IPS DF 6.9 (cell line): ENCODE results near the gene APOBEC3A.
"Not testable (repeated sequence)": the region's sequence is repeated elsewhere in the genome, so short reads cannot be mapped to it uniquely, and the experiment has no call there.

Experiments
- DNase-seq: peaks from one replicate; pipeline ENCODE4 v3.0.0-alpha.2; 2013; ENCODE audit warnings: low read depth, low spot score
- H3K27ac ChIP-seq: one replicate; pipeline ENCODE4 v1.5.1; 2013; ENCODE audit warnings: low read length, control low read depth
- H3K27me3 ChIP-seq: 2 replicates; pipeline ENCODE4 v1.6.1; 2013; ENCODE audit warnings: mild to moderate bottlenecking, low read length; ENCODE audit not compliant: control insufficient read depth, insufficient read depth
- H3K36me3 ChIP-seq: 2 replicates; pipeline ENCODE4 v1.6.1; 2013; ENCODE audit warnings: low read length; ENCODE audit not compliant: control insufficient read depth, insufficient read depth
- H3K4me1 ChIP-seq: 2 replicates; pipeline ENCODE4 v1.6.1; 2013; ENCODE audit warnings: low read length; ENCODE audit not compliant: control insufficient read depth, insufficient read depth
- H3K4me3 ChIP-seq: 2 replicates; pipeline ENCODE4 v1.5.1; 2013; ENCODE audit warnings: mild to moderate bottlenecking, low read length
- H3K9me3 ChIP-seq: 2 replicates; pipeline ENCODE4 v1.6.1; 2013; ENCODE audit warnings: low read length, inconsistent platforms; ENCODE audit not compliant: control insufficient read depth, insufficient read depth
- WGBS: extraction: QIAGEN DNeasy Blood & Tissue Kit; methylation state at CpG from one replicate; pipeline ENCODE4 v1.1.7; 2013; ENCODE audit warnings: mixed read lengths, missing lambda C conversion rate; ENCODE audit not compliant: insufficient read length, insufficient coverage; 5-methylcytosine and 5-hydroxymethylcytosine counted together

APOBEC3A gene

DNA sequence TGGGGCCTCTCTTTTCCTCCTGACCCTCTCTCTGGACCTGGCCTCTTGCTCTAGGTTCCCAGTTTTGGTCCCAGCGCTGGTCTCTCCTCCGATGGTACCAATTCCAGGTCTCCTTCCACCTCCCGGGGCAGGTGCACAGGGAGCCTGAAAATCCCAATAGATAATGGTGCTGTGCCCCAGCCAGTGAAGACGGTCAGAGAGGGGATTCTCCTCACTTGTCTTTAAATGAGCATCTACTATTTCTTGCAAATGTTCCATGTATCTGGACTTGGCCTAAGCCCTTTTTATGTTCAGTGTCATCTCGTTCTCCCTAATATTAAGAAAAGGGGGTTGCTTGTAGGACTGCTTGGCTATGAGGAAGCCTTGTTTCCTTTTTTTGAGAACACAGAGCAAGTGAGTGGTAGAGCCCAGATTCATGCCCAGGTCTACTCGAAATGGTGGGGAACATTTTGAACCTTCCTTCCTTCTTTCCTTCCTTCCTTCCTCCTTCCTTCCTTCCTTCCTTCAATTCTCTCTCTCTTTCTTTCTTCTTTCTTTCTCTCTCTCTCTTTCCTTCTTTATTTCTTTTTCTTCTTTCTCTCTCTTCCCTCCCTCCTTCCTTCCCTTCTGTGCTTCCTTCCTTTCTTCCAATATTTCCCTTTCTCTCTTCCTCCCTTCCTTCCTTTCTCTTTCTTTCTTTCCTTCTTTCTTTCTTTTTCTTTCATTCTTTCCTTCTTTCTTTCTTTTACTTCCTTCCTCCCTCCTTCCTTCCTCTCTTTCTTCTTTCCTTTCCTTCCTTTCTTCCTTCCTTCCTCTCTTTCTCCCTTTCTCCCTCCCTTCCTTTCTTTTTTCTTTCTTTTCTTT is 620 bp downstream of the APOBEC3A start:
- Histone ChIP-seq H3K4me3 (no peak overlapping the region), H3K9me3 (no peaks in the 10 kb centered on the region), H3K4me1 (no peaks in the 10 kb centered on the region), H3K27ac (no peak overlapping the region), H3K27me3 (no peaks in the 10 kb centered on the region), H3K36me3 (no peaks in the 10 kb centered on the region)
- WGBS = no CpG with 5 or more reads among the region's 6 CpGs
- DNase-seq = no peak

DNA sequence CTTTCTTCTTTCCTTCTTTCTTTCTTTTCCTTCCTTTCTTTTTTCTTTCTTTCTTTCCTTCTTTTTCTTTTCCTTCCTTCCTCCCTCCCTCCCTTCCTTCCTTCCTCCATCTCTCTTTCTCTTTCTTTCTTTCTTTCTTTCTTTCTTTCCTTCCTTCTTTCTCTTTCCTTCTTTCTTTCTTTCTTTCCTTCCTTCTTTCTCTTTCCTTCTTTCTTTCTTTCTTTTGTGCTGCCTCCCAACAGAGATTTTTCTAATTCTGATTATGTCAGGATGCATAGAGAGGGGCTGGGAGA is 1.2 kb downstream of the APOBEC3A start:
- not testable (repeated sequence) for H3K4me1 ChIP-seq, DNase-seq, H3K36me3 ChIP-seq, H3K27me3 ChIP-seq, H3K4me3 ChIP-seq, H3K9me3 ChIP-seq, H3K27ac ChIP-seq

DNA sequence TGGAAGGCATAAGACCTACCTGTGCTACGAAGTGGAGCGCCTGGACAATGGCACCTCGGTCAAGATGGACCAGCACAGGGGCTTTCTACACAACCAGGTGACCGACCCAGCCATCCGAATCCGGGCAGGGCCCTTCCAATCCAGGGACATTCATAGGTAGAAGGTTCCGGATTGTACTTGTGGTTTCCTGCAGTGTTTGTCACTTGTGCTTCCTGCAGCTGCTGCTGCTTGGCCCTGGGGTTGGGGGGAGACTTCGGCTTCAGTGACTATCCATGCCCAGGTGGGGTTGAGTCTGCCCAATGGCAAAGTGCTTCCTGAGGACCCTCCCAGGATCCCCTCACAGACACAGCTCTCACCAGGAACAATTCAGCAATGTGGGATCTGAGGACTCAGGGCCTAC is 2.2 kb downstream of the APOBEC3A start:
- H3K27ac ChIP-seq = no peak overlapping the region
- H3K9me3 ChIP-seq = no peaks in the 10 kb centered on the region
- no CpG with 5 or more reads among the region's 8 CpGs for whole genome bisulfite sequencing
- H3K36me3 ChIP-seq = no peaks in the 10 kb centered on the region
- H3K27me3 ChIP-seq = no peaks in the 10 kb centered on the region
- H3K4me1 ChIP-seq = no peaks in the 10 kb centered on the region
- no peak overlapping the region for H3K4me3 ChIP-seq
- DNase-seq = no peak

DNA sequence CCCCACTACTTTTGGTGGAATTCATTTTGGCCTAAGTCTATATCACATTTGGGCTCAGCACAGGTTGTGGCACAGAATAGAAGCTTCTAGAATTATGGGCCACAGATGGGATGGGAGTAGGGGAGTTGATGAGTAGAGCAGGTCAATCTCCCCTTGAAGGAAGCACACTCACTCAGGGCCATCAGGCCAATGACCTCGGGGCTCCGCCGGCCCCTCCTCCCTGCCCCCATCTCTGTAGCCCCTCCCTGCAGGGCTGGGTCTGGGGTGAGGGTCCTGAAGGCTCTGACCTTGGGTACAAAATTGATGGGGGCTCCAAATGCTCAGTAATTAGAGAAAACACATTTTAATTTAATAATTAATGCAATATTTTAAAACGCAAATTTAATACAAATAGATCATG is 3.3 kb downstream of the APOBEC3A start:
- H3K27me3 ChIP-seq, H3K4me3 ChIP-seq, H3K36me3 ChIP-seq, H3K9me3 ChIP-seq, H3K27ac ChIP-seq, H3K4me1 ChIP-seq, DNase-seq: not testable (repeated sequence)
- WGBS = no CpG with 5 or more reads among the region's 4 CpGs

DNA sequence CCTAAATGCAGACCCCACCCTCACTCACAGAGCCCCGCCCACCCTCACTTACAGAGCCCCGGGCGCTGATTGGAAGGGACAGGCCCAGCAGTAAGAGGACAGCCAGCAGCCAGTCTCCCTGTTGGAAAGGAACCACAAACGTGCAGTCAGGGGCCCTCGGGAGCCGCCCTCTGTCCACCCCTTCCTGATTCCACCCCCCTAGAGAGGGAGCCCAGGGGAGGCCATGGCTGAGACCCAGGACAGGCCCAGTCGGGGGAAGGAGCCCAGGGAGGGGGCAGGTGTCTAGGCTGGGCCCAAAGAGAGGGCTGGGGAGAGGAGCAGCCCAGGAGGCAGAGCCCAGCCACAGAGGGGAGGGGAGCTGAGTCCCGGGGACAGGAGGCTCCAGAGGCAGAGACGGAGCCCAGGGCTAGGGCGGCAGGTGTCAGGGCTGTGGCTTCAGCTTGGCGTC is 5.9 kb downstream of the APOBEC3A start:
- H3K27ac ChIP-seq, H3K36me3 ChIP-seq, H3K4me1 ChIP-seq, H3K4me3 ChIP-seq, H3K9me3 ChIP-seq, H3K27me3 ChIP-seq, DNase-seq: not testable (repeated sequence)
- no CpG with 5 or more reads among the region's 11 CpGs for WGBS

DNA sequence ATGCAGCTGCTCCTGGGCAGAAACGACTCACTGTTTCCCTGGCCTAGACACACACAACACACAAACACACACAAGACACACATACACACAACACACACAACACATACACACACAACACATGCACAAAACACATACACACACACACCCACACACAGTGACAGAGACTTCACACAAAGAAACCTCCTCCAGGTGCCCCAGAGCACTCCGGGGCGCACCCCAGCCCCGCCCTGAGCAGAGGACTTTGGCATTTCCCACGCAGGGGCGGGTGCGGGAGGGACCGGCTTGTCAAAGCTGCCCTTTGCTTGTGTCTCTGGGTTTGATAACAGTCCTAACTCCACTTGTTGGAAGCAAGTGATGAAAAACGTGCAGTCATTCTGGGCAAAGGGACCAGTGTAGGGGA is 6.5 kb downstream of the APOBEC3A start:
- no peaks in the 10 kb centered on the region for H3K27me3 ChIP-seq
- no CpG with 5 or more reads among the region's 9 CpGs for WGBS
- H3K36me3 ChIP-seq = no peaks in the 10 kb centered on the region
- no peak overlapping the region for H3K4me3 ChIP-seq
- no peak overlapping the region for H3K27ac ChIP-seq
- DNase-seq = no peak
- no peaks in the 10 kb centered on the region for H3K4me1 ChIP-seq
- no peaks in the 10 kb centered on the region for H3K9me3 ChIP-seq

DNA sequence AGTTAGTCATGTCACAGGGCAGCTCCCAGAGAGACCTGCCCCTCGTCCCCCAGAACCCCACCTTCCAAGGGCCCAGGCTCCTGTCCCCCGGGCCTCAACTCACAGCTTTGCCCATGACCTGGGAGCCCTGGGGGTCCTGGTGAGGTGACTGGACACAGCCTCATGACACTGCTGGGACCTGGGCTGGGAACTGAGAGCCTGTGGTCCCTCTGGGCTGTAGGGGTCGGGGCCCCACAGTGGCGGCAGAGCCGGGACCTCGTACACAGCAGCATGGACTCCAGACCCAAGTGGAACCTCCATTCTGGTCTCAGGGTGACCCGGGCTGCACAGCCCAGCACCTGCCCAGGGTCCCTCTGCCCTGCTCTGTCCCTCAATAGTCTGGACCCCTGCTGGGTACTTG is 6.9 kb downstream of the APOBEC3A start:
- H3K36me3 ChIP-seq = no peaks in the 10 kb centered on the region
- H3K27ac ChIP-seq = no peak overlapping the region
- H3K9me3 ChIP-seq = no peaks in the 10 kb centered on the region
- no peak for DNase-seq
- H3K27me3 ChIP-seq = no peaks in the 10 kb centered on the region
- no CpG with 5 or more reads among the region's 7 CpGs for WGBS
- no peak overlapping the region for H3K4me3 ChIP-seq
- H3K4me1 ChIP-seq = no peaks in the 10 kb centered on the region

DNA sequence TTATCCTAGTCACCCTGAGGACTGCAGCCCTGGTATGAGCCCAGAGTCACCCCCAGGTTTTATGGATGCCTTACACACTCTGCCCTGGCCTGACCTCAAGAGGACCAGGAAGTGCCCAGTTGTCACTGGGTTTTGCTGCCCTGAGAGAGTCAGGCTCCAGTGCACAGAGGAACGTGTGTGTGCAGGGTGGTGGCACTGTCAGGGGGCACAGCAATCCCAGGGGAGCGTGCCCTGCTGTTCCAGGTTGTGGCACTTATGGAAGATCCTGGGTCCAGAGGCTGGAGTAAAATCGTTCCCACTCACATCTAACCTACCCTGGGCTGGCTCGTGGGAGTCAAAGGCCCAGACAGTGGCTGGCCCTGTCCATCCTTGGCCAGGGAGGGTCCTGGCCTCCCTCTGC is 7.6 kb downstream of the APOBEC3A start:
- no peak for DNase-seq
- no peak overlapping the region for H3K27ac ChIP-seq
- no peaks in the 10 kb centered on the region for H3K36me3 ChIP-seq
- no peaks in the 10 kb centered on the region for H3K9me3 ChIP-seq
- no CpG with 5 or more reads among the region's 4 CpGs for WGBS
- no peaks in the 10 kb centered on the region for H3K4me1 ChIP-seq
- no peak overlapping the region for H3K4me3 ChIP-seq
- no peaks in the 10 kb centered on the region for H3K27me3 ChIP-seq

DNA sequence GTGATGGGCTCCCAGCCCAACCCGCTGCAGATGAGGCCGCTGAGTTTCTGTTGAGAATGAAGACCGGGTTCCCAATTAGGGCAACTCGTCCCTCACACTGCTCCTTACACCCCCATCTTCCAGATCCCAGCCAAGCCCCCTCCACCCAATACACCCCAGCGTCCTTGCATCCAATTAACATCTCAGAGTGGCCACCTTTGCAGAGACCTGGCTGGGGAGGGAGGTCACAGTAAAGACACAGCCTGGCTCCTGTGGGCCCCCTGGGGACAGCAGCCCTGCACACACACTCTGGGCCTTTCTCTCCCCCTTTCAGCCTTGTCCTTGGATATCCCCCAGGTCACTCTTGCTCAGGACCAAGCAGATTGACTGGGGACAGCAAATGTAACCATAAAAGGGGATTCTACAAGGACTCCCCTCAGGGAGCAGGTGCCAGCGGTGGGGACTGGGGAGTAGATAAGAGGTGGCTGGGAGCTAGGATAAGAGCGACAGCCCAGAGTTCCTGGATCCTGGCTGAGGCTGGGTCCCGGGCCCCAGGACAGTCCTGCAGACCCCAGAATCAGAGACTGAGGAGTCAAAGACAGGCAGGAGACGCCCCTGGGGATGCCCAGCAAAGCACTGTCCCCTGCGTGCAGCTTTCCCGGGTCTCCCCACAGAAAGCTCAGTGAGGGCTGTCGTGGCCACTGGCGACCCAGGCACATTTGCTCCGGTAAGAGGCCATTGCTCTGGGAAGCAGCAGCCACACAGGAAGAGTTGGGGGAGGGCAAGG is 8.4 kb downstream of the APOBEC3A start:
- Histone ChIP-seq H3K36me3 (no peaks in the 10 kb centered on the region), H3K27me3 (no peaks in the 10 kb centered on the region), H3K9me3 (no peaks in the 10 kb centered on the region), H3K27ac (no peak overlapping the region), H3K4me3 (no peak overlapping the region), H3K4me1 (no peaks in the 10 kb centered on the region)
- DNase-seq = no peak
- WGBS = no CpG with 5 or more reads among the region's 14 CpGs

DNA sequence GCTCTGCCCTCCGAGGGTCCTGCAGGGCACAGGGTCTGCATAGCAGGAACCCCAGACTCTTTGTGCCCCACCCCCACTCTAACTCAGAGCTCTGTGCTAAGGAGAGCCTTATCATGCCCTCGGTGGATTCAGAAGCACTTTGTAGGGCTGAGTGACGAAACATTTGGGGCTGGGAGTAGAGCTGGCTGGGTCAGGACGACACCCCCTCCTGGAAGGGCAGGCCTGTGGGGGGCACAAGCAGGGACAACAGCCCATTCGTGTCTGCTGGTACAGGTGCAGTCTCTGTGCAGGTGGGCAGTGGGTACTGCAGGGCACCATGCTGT is 8.9 kb downstream of the APOBEC3A start:
- H3K27me3 ChIP-seq = no peaks in the 10 kb centered on the region
- no peaks in the 10 kb centered on the region for H3K36me3 ChIP-seq
- H3K4me3 ChIP-seq = no peak overlapping the region
- H3K4me1 ChIP-seq = no peaks in the 10 kb centered on the region
- no peaks in the 10 kb centered on the region for H3K9me3 ChIP-seq
- no CpG with 5 or more reads among the region's 5 CpGs for WGBS
- H3K27ac ChIP-seq = no peak overlapping the region
- no peak for DNase-seq

DNA sequence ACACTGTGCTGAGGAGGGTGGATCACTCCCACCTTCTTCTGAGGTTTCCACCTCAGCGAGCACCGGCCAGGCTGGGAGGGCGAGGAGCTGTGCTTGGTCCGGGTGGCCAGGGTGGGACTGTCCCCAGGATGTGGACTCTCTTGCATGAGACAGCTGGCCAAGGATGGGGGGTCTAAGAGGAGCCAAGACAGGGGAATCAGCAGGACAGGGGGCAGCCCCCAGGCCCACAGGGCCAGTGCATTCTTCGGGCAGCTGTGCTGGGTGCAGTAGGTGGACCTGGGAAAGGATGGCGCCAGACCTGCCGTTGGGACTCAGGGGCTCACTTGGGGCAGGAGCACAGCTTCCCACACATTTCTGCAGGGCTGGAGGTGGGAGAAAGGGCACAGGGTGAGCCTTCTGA is 9.5 kb downstream of the APOBEC3A start:
- no CpG with 5 or more reads among the region's 7 CpGs for WGBS
- Histone ChIP-seq H3K27ac (no peak overlapping the region), H3K36me3 (no peaks in the 10 kb centered on the region), H3K9me3 (no peaks in the 10 kb centered on the region), H3K4me3 (no peak overlapping the region), H3K4me1 (no peaks in the 10 kb centered on the region), H3K27me3 (no peaks in the 10 kb centered on the region)
- DNase-seq = no peak
